Globus pallidus (tissue), 1 donor: ENCODE data around the gene ZBTB16.
"Not testable (repeated sequence)": the region's sequence is repeated elsewhere in the genome, so short reads cannot be mapped to it uniquely, and the experiment has no call there.

Experiments used
- DNase-seq: peaks from one replicate; pipeline ENCODE4 v3.0.0-alpha.2; 2015; ENCODE audit warnings: low spot score

The ZBTB16 gene

GRCh38 chr11:114044042-114044871, 15.3 kb upstream of the ZBTB16 start:
- no peak for DNase-seq

- DNase-seq = no peak
Measured at GRCh38 chr11:114047327-114047726, 12.2 kb upstream of the ZBTB16 start.

- no peak for DNase-seq
Measured at GRCh38 chr11:114049050-114049449, 10.5 kb upstream of the ZBTB16 start.

- DNase-seq = not testable (repeated sequence)
Measured at GRCh38 chr11:114049766-114050165, 9.7 kb upstream of the ZBTB16 start.

GRCh38 chr11:114050258-114050927, 9.1 kb upstream of the ZBTB16 start:
- no peak for DNase-seq

- DNase-seq = no peak
Measured at GRCh38 chr11:114051558-114051957, 8.0 kb upstream of the ZBTB16 start.

GRCh38 chr11:114052160-114052559, 7.4 kb upstream of the ZBTB16 start:
- no peak for DNase-seq

GRCh38 chr11:114053406-114053805, 6.1 kb upstream of the ZBTB16 start:
- DNase-seq = no peak

GRCh38 chr11:114054806-114055205, 4.7 kb upstream of the ZBTB16 start:
- no peak for DNase-seq

GRCh38 chr11:114056409-114056808, 3.1 kb upstream of the ZBTB16 start:
- DNase-seq = no peak

- DNase-seq = no peak
Measured at GRCh38 chr11:114057147-114057546, 2.4 kb upstream of the ZBTB16 start.

GRCh38 chr11:114057605-114058004, 1.9 kb upstream of the ZBTB16 start:
- no peak for DNase-seq

GRCh38 chr11:114058026-114058706, 1.3 kb upstream of the ZBTB16 start:
- no peak for DNase-seq

GRCh38 chr11:114058871-114059277, 637 bp upstream of the ZBTB16 start:
- no peak for DNase-seq

- DNase-seq = peak; percentile 48
Measured at GRCh38 chr11:114059984-114060391, 477 bp downstream of the ZBTB16 start.

- DNase-seq = peak; percentile 43
Measured at GRCh38 chr11:114060392-114061047, 1.0 kb downstream of the ZBTB16 start.

- no peak for DNase-seq
Measured at GRCh38 chr11:114061048-114061680, 1.7 kb downstream of the ZBTB16 start.

- DNase-seq = no peak
Measured at GRCh38 chr11:114061681-114062049, 2.2 kb downstream of the ZBTB16 start.

GRCh38 chr11:114062272-114062671, 2.8 kb downstream of the ZBTB16 start:
- DNase-seq = no peak

- DNase-seq = no peak
Measured at GRCh38 chr11:114063149-114063828, 3.8 kb downstream of the ZBTB16 start.

- no peak for DNase-seq
Measured at GRCh38 chr11:114063829-114064201, 4.3 kb downstream of the ZBTB16 start.
